ENCODE results near the gene UBA1.

The UBA1 gene

DNA sequence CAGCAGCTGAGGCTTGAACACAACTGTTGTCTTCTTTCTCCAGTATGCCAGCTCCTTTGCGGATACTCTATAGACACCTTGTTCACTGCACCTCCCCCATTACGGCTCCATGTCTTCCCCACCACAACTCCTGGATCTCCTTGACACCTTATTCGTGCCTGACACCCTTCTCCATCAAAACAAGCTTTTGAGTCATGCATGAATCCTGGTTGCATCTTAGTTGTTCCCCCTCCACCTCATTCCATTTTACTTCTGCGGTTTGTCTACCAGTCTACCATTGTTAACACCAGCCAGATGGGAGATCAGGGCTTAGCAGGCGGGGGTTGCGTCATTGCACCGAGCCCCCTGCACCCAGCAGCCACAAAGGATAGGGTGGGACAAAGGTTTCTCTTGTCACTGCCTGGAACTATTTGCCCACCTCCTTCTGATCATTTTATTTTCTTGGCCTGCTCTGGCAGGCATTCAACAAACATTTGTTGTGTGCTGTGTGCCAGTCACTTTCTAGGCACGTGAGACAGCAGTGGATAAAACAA is 22.8 kb downstream of the UBA1 start:
- H3K4me1 ChIP-seq, result no peaks in the 10 kb centered on the region
- H3K4me3 ChIP-seq (ENCODE audit: low read depth, low read length), result no peak overlapping the region
- DNase-seq, result no peak
- peaks cover 33% of the 10 kb centered on the region for H3K36me3 ChIP-seq
- H3K9me3 ChIP-seq, result no peaks in the 10 kb centered on the region
- no peaks in the 10 kb centered on the region for H3K27me3 ChIP-seq
- TF ChIP-seq, protein P1, sequence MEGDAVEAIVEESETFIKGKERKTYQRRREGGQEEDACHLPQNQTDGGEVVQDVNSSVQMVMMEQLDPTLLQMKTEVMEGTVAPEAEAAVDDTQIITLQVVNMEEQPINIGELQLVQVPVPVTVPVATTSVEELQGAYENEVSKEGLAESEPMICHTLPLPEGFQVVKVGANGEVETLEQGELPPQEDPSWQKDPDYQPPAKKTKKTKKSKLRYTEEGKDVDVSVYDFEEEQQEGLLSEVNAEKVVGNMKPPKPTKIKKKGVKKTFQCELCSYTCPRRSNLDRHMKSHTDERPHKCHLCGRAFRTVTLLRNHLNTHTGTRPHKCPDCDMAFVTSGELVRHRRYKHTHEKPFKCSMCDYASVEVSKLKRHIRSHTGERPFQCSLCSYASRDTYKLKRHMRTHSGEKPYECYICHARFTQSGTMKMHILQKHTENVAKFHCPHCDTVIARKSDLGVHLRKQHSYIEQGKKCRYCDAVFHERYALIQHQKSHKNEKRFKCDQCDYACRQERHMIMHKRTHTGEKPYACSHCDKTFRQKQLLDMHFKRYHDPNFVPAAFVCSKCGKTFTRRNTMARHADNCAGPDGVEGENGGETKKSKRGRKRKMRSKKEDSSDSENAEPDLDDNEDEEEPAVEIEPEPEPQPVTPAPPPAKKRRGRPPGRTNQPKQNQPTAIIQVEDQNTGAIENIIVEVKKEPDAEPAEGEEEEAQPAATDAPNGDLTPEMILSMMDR (IDR thresholded peaks at IDR 0.05; ENCODE audit: low read depth, low read length), result no peak

DNA sequence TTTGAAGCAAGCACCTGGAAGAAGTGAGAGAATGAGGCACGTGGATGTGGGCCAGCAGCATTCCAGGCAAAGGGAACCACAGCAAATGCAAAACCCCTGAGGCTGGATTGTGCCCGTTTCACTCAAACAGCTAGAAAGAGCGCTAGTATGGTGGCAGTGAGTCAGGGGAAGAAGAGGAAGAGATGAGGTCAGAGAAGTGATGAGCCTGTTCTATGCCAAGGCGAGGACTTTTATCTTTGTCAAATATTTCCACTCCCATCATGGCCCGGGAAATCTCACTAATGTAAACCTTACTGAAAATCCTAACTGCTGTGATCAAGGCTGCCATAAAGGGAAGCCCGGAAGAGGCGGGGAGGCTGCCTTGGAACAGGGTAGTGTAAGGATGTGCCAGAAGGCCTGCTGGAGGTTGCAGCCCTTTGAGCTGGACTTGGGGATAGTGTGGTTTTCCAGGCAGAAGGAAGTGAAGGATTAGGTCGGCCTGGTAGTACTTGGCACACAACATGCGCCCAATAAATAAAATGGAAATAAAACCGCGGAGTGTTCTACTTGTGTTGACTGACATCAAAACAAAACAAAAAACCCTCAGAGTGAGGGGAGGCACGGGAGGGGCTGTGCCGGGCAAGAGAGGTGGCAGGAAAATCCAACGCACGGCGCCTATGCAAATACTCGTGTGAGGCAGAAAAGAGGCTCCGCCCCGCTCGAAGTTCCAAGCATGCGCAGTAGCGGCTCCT is 23.7 kb downstream of the UBA1 start:
- Histone ChIP-seq H3K36me3 (peaks cover 26% of the 10 kb centered on the region), H3K4me3 (ENCODE audit: low read depth, low read length) (peak overlapping the region; percentile 41), H3K9me3 (no peaks in the 10 kb centered on the region), H3K27me3 (no peaks in the 10 kb centered on the region), H3K4me1 (no peaks in the 10 kb centered on the region)
- DNase-seq, result peak; percentile 27
- TF ChIP-seq, protein P1 (IDR thresholded peaks at IDR 0.05; ENCODE audit: low read depth, low read length), result no peak

DNA sequence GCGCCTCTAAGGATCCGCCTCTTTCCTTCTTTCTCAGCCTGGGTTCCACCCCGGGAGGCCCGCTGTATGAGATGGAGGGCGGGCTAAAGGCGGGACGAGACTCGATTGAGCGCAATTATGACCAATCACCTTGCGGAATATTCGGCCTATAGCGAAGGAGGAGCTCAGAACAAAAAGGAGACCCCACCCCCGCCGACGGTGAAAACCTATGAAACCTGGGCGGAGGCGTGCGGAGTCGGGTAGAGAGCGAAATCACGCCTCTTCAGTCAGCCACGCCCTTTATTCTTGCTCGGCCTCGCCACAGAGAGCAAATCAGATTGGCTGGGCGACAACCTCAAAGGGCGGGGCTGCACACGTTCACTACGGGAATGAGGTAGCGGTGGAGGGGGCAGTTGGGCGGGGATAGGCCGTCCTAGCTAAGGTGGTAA is 24.2 kb downstream of the UBA1 start:
- Histone ChIP-seq H3K27me3 (no peaks in the 10 kb centered on the region), H3K4me1 (no peaks in the 10 kb centered on the region), H3K4me3 (ENCODE audit: low read depth, low read length) (peak overlapping the region; percentile 75), H3K9me3 (no peaks in the 10 kb centered on the region), H3K36me3 (peaks cover 21% of the 10 kb centered on the region)
- DNase-seq, result peak; percentile 94
- TF ChIP-seq, protein P1 (IDR thresholded peaks at IDR 0.05; ENCODE audit: low read depth, low read length), result no peak

GRCh38 chrX:47218280-47218919 is 24.8 kb downstream of the UBA1 start, which contains the start of gene CDK16:
Gene CDK16, plus strand, starts transcription at chrX:47218681. Its CDS starts 4,877 bp downstream, at chrX:47223558.
- H3K4me1 ChIP-seq, result no peaks in the 10 kb centered on the region

GRCh38 chrX:47218920-47219815 is 25.5 kb downstream of the UBA1 start:
- Histone ChIP-seq H3K36me3 (peaks cover 24% of the 10 kb centered on the region), H3K27me3 (no peaks in the 10 kb centered on the region), H3K4me1 (no peaks in the 10 kb centered on the region), H3K9me3 (no peaks in the 10 kb centered on the region), H3K4me3 (ENCODE audit: low read depth, low read length) (peak overlapping the region; percentile 75)
- TF ChIP-seq, protein P1 (IDR thresholded peaks at IDR 0.05; ENCODE audit: low read depth, low read length), result no peak
- DNase-seq, result peak; percentile 58

More at GRCh38 chrX:47218280-47218919, 24.8 kb downstream of the UBA1 start, which contains the start of gene CDK16:
- Histone ChIP-seq H3K36me3 (peaks cover 21% of the 10 kb centered on the region), H3K4me3 (ENCODE audit: low read depth, low read length) (peak within 1 kb of the TSS; percentile 75), H3K27me3 (no peaks in the 10 kb centered on the region), H3K9me3 (no peaks in the 10 kb centered on the region)
- TF ChIP-seq, protein P1 (IDR thresholded peaks at IDR 0.05; ENCODE audit: low read depth, low read length), result no peak
- DNase-seq, result peak; percentile 77

Data from BE2C (cell line).